GM12872 (cell line): Measurements from ENCODE around the gene DNAJB9.

Experiments used
- TF ChIP-seq, protein P1 (sequence below): IDR thresholded peaks from 3 replicates; pipeline ENCODE4 v1.5.1; 2011; ENCODE audit warnings: low read depth, mild to moderate bottlenecking, low read length, moderate library complexity; ENCODE audit not compliant: insufficient read depth

DNAJB9 gene

DNA sequence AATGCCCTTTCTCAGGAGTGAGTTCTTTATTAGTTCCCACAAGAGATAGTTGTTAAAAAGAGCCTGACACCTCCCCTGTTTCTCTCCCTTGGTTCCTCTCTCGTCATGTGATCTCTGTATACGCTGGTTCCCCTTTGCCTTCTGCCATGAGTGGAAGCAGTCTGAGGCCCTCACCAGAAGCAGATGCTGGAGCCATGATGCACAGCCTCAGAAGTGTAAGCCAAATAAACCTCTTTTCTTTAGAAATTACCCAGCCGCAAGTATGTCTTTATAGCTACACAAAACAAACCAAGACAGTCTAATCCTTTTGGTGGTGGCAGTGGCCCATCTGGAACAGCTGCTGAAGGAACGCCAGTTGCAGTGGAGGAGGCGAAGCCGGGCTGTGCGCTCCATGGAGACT lies 9.3 kb downstream of the DNAJB9 start:
- TF ChIP-seq, protein P1, sequence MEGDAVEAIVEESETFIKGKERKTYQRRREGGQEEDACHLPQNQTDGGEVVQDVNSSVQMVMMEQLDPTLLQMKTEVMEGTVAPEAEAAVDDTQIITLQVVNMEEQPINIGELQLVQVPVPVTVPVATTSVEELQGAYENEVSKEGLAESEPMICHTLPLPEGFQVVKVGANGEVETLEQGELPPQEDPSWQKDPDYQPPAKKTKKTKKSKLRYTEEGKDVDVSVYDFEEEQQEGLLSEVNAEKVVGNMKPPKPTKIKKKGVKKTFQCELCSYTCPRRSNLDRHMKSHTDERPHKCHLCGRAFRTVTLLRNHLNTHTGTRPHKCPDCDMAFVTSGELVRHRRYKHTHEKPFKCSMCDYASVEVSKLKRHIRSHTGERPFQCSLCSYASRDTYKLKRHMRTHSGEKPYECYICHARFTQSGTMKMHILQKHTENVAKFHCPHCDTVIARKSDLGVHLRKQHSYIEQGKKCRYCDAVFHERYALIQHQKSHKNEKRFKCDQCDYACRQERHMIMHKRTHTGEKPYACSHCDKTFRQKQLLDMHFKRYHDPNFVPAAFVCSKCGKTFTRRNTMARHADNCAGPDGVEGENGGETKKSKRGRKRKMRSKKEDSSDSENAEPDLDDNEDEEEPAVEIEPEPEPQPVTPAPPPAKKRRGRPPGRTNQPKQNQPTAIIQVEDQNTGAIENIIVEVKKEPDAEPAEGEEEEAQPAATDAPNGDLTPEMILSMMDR, result no peak

DNA sequence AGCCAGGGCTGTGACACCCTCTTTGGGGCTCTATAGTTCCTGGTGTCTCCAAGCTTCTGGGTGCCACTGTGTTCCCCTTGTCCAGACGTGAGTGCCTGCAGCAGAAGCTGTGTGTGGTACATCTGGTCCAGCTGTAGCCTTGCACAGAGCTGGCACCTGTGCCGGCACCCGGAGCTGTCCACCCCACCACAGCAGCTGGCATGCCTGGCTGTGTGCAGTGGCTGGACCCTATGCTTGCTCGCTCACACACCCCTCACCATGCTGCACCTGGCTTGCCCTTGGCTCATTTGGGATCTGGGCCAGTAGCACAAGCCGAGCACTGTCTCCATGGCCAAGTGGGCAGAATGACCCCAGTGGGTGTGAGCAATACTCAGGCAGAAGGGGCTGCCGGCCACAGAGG lies 10.6 kb downstream of the DNAJB9 start:
- TF ChIP-seq, protein P1, result no peak

DNA sequence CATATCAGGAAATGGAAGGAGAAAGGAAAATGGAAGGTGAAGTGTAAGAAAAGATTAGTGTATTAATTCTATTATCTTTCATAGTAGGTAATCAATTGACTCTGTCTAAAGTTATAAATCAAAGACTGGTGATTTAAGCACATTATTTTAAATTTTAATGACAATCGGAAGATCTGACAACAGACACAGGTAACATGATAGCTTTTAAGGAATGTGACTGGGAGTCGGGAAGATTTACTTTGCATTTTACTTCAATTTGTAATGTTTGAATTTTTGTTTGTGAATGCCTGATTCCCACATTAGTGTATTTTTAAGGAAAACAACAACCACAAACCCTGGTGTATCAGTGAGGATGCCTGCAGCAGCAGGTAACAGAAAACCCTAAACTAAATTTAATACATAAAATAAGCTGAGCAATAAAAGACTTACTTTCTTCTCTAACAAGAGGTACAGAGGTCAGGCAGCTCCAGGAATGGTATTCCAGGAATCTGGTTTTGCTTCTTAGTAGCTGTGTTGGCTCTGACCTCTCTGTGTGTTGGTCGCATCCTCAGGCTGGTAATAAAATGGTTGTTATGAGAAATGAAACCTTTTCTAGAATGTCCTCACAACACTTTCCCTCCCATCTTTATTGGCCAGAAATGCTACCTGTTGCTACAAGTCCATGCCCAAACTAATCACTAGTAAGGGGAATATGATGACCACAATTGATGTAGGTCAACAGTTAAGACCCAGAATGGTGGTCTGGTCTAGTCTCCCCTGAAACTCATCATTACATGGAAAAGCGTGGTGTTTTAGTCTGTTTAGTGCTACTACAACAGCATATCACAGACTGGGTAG lies 12.2 kb downstream of the DNAJB9 start:
- TF ChIP-seq, protein P1, result no peak

DNA sequence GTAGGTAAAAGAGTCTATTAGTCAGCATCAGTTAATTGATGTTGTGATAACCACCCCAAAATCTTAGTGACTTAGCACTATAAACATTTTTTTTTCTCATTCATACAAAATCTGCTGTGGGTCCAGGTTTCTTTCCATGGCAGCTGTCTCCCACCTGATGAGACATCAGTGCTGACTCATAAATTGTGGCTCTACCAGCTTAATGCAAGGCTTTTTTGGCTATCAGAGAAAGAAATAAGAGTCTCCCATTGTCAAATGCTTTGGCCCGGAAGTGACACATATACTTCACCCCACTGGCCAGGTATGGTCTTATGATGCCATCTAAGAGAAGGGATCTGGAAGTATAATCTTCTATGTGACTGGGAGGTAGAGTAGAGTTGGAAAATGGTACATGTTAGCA lies 14.5 kb downstream of the DNAJB9 start:
- TF ChIP-seq, protein P1, result no peak

DNA sequence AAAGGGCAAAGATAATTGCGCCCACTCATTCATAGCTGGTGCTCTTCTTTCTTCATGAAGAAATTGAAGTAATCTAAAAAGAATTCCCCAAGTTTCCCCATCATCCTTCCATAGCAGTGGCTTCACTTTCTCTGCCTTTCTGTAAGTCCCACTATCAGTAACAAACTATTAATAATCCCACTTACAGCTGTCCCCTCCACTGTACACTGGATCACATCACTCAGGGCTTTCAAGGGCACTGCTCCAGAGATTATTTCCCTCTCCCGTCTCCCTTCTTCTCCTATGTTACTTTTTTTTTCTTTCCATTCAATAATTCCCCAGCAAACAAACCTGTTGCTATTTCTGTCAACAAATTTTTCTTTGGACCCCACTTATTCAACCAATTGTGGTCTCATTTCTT lies 16.2 kb downstream of the DNAJB9 start:
- TF ChIP-seq, protein P1, result no peak

DNA sequence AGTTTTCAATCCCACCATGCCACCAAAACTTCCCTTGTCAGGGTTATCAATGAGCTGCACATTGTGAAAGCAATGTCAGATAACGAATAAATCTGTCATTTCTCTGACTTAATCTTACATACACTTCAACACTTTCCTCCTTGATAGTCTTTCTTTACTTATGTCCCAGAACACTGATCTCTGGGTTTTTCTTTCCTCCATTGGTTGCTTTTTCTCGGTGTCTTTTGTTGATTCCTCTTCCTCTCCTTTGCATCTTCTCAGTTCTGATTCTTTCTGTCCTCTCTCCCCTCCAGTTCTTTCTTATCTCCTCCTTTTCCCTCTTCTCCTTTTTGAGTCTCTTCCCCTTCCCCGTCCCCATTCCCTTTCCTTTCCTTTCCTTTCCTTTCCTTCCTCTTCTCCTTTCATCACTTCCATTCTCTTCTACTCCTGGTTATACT lies 16.6 kb downstream of the DNAJB9 start:
- TF ChIP-seq, protein P1, result no peak

DNA sequence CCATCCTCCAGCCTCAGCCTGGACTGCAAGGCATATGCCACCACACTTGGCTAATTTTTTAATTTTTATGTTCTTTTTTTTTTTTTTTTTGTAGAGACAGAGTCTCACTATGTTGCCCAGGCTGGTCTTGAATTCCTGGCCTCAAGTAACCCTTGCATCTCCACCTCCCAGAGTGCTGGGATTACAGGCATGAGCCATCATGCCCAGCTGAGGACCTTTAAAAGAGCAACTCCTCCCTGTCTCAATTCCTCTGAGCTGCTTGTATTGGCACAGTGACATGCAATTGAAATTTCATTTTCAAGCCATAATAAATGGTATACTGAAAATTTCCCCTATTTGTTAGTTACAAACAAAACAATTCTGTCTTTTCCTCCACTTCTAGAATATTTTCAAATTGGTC lies 19.5 kb downstream of the DNAJB9 start:
- TF ChIP-seq, protein P1, result no peak
